ENCODE data around the gene SOS2. TPM values are rescaled to one million over a fixed set of nuclear protein-coding genes. Genes with fewer than 3 reads are reported as not detected.

Gene SOS2
- total RNA-seq, 1 experiment from 2014 or later, result 20.3 TPM

DNA sequence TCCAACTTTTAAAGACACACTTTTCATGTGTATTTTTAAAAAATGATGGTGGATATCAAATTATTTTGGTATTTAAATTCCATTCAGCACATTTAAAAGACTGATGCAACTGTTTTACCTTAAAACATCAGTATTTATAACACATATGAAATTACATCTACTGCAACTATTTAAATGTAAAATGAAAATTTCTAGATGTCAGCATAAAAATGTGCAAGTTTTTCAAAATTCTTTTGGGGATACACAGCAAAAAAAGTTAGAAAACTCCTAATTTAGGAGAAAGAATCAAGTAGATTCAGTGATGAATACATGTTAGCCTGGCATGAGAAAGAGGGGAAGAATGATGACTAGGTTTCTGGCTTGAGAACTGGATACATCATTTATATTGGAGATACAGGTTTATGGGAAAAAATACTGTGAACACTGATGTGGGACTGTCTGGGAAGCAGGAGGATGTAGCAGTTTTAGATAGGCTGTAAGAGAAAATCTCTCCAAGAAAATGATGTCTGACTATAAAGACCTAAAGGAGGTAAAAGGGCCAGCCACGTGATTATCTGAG is 9.2 kb downstream of the SOS2 start:
- ChIA-PET CTCF (no interaction called here), POLR2A (ENCODE audit: low non-redundant PET) (no interaction called here)
- no peak for DNase-seq (ENCODE audit: low spot score)
- no peak for TF ChIP-seq EZH2 (IDR thresholded peaks at IDR 0.05; ENCODE audit: borderline replicate concordance, low read depth, low read length, poor library complexity, severe bottlenecking)
- no peaks in the 10 kb centered on the region for H3K36me3 ChIP-seq (ENCODE audit: insufficient read depth, low read length, poor library complexity, severe bottlenecking)
- no TSS peak for BruUV-seq (replicated peaks)
- intact Hi-C loops (cut with micrococcal nuclease; ENCODE audit: unreplicated experiment), result no loop called here
- H3K27ac ChIP-seq (ENCODE audit: low read depth, low read length, poor library complexity, severe bottlenecking), result no peak overlapping the region
- H3K27me3 ChIP-seq (replicated peaks; ENCODE audit: insufficient read depth, low read depth, low read length, poor library complexity), result no peaks in the 10 kb centered on the region
- H3K4me3 ChIP-seq (ENCODE audit: low read depth, low read length, poor library complexity, severe bottlenecking), result no peak overlapping the region
- H3K9me3 ChIP-seq (ENCODE audit: low read depth, low read length, poor library complexity, severe bottlenecking), result no peaks in the 10 kb centered on the region
- H3K4me1 ChIP-seq (ENCODE audit: insufficient read depth, low read length, poor library complexity, severe bottlenecking), result peaks cover 21% of the 10 kb centered on the region

DNA sequence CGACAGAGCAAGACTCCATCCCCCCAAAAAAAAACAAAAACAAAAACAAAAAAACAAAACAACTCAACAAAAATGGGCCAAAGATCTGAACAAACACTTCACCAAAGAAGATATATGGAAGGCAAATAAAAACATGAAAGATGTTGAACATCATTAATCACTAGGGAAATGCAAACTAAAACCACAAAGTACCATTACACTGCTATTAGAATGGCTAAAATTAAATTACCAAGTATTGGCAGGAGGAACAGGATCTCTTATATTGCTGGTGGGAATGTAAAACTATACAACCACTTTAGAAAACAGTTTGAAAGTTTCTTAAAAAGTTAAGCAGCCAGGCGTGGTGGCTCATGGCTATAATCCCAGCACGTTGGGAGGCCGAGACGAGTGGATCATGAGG is 12.9 kb downstream of the SOS2 start:
- no TSS peak for BruUV-seq (replicated peaks)
- H3K27me3 ChIP-seq (replicated peaks; ENCODE audit: insufficient read depth, low read depth, low read length, poor library complexity), result no peaks in the 10 kb centered on the region
- H3K4me3 ChIP-seq (ENCODE audit: low read depth, low read length, poor library complexity, severe bottlenecking), result no peak overlapping the region
- no peak overlapping the region for H3K27ac ChIP-seq (ENCODE audit: low read depth, low read length, poor library complexity, severe bottlenecking)
- no peaks in the 10 kb centered on the region for H3K9me3 ChIP-seq (ENCODE audit: low read depth, low read length, poor library complexity, severe bottlenecking)
- no peak for DNase-seq (ENCODE audit: low spot score)
- TF ChIP-seq, protein P1, sequence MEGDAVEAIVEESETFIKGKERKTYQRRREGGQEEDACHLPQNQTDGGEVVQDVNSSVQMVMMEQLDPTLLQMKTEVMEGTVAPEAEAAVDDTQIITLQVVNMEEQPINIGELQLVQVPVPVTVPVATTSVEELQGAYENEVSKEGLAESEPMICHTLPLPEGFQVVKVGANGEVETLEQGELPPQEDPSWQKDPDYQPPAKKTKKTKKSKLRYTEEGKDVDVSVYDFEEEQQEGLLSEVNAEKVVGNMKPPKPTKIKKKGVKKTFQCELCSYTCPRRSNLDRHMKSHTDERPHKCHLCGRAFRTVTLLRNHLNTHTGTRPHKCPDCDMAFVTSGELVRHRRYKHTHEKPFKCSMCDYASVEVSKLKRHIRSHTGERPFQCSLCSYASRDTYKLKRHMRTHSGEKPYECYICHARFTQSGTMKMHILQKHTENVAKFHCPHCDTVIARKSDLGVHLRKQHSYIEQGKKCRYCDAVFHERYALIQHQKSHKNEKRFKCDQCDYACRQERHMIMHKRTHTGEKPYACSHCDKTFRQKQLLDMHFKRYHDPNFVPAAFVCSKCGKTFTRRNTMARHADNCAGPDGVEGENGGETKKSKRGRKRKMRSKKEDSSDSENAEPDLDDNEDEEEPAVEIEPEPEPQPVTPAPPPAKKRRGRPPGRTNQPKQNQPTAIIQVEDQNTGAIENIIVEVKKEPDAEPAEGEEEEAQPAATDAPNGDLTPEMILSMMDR (conservative IDR thresholded peaks at IDR 0.05; ENCODE audit: low read depth, low read length), result no peak
- no peak for TF ChIP-seq EZH2 (IDR thresholded peaks at IDR 0.05; ENCODE audit: borderline replicate concordance, low read depth, low read length, poor library complexity, severe bottlenecking)
- intact Hi-C loops (cut with micrococcal nuclease; ENCODE audit: unreplicated experiment), result no loop called here
- no peaks in the 10 kb centered on the region for H3K4me1 ChIP-seq (ENCODE audit: insufficient read depth, low read length, poor library complexity, severe bottlenecking)
- ChIA-PET POLR2A (ENCODE audit: low non-redundant PET) (no interaction called here), CTCF (no interaction called here)
- no peaks in the 10 kb centered on the region for H3K36me3 ChIP-seq (ENCODE audit: insufficient read depth, low read length, poor library complexity, severe bottlenecking)

DNA sequence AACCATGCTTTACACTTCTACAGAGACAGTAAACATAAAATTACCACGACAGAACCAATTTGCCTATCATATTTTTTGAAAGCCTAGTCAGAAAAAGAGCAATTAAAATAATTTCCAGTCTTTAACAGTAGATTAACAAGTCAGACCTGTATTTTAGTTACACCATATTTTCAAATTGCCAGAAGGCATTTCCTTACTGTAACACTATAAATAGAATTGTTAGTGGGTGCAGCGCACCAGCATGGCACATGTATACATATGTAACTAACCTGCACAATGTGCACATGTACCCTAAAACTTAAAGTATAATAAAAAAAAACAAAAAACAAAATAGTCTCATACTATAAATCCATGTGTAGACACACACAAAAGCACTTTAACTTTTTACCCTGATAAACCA is 16.0 kb downstream of the SOS2 start:
- TF ChIP-seq, protein P1 (conservative IDR thresholded peaks at IDR 0.05; ENCODE audit: low read depth, low read length), result no peak
- TF ChIP-seq EZH2 (IDR thresholded peaks at IDR 0.05; ENCODE audit: borderline replicate concordance, low read depth, low read length, poor library complexity, severe bottlenecking), result no peak
- intact Hi-C loops (cut with micrococcal nuclease; ENCODE audit: unreplicated experiment), result no loop called here
- no peaks in the 10 kb centered on the region for H3K36me3 ChIP-seq (ENCODE audit: insufficient read depth, low read length, poor library complexity, severe bottlenecking)
- no TSS peak for BruUV-seq (replicated peaks)
- H3K9me3 ChIP-seq (ENCODE audit: low read depth, low read length, poor library complexity, severe bottlenecking), result no peaks in the 10 kb centered on the region
- no peaks in the 10 kb centered on the region for H3K4me1 ChIP-seq (ENCODE audit: insufficient read depth, low read length, poor library complexity, severe bottlenecking)
- no peak overlapping the region for H3K27ac ChIP-seq (ENCODE audit: low read depth, low read length, poor library complexity, severe bottlenecking)
- DNase-seq (ENCODE audit: low spot score), result no peak
- H3K27me3 ChIP-seq (replicated peaks; ENCODE audit: insufficient read depth, low read depth, low read length, poor library complexity), result no peaks in the 10 kb centered on the region
- H3K4me3 ChIP-seq (ENCODE audit: low read depth, low read length, poor library complexity, severe bottlenecking), result no peak overlapping the region
- ChIA-PET CTCF (no interaction called here), POLR2A (ENCODE audit: low non-redundant PET) (no interaction called here)

DNA sequence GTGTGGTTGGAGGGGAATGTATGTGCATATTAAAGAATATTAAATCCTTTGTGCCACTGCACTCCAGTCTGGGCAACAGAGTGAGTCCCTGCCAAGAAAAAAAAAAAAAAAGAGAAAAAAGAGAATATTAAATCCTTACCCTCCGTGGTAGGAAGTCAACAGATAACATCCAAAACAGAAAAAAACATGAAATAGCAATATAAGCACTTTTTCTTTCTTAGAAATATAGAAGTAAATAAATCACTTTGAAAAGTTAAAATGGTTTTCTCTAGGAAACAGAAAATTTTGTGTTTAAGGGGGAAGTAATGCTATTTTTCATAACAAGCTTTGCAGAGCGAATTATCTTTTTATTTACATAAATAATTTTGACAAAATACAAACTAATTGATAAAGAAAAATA is 17.6 kb downstream of the SOS2 start:
- no peak for TF ChIP-seq EZH2 (IDR thresholded peaks at IDR 0.05; ENCODE audit: borderline replicate concordance, low read depth, low read length, poor library complexity, severe bottlenecking)
- TF ChIP-seq, protein P1 (conservative IDR thresholded peaks at IDR 0.05; ENCODE audit: low read depth, low read length), result no peak
- CTCF ChIA-PET, result no interaction called here
- intact Hi-C loops (cut with micrococcal nuclease; ENCODE audit: unreplicated experiment), result no loop called here
- BruUV-seq (replicated peaks), result no TSS peak
- no peak for DNase-seq (ENCODE audit: low spot score)
- Histone ChIP-seq H3K4me1 (ENCODE audit: insufficient read depth, low read length, poor library complexity, severe bottlenecking) (no peaks in the 10 kb centered on the region), H3K9me3 (ENCODE audit: low read depth, low read length, poor library complexity, severe bottlenecking) (no peaks in the 10 kb centered on the region), H3K4me3 (ENCODE audit: low read depth, low read length, poor library complexity, severe bottlenecking) (no peak overlapping the region), H3K27ac (ENCODE audit: low read depth, low read length, poor library complexity, severe bottlenecking) (no peak overlapping the region), H3K36me3 (ENCODE audit: insufficient read depth, low read length, poor library complexity, severe bottlenecking) (no peaks in the 10 kb centered on the region), H3K27me3 (replicated peaks; ENCODE audit: insufficient read depth, low read depth, low read length, poor library complexity) (no peaks in the 10 kb centered on the region)
- POLR2A ChIA-PET (ENCODE audit: low non-redundant PET), result no interaction called here

Measured in A673 (cell line).